ENCODE measurements around the gene EPHA6.

DNA sequence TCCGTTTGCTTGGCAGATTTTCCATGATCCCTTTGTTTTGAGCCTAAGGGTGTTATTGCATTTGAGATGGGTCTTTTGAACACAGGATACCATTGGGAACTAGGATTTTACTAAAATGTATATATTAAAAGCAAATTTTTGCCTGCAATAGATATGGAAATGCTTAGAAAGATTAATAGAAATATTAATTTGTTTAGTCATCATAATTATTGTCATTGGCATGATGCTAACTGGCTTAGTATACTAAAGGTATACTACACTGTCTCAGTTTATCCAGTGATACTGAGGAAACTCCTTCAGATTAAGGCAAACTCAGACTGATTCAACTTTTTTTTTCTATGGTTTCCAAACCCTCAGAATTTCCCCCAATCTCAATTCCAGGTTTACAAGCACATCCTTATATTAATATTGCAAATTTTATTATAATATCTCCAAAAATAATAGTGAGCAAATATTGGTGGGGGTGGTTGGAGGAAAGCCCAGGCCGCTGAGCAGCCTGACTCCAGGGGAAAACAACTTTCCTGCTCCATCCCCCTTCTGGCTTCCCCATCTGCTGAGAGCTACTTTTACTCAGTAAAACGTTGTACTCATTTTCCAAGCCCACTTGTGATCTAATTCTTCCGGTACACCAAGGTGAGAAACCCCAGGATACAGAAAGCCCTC, 291.7 kb downstream of the EPHA6 start:
- TF ChIP-seq POLR2AphosphoS5 (IDR thresholded peaks at IDR 0.05; ENCODE audit: insufficient read depth, low read depth, low read length) (no peak), EZH2 (IDR thresholded peaks at IDR 0.05; ENCODE audit: borderline replicate concordance, low read depth, low read length, severe bottlenecking) (no peak), POLR2A (IDR thresholded peaks at IDR 0.05; ENCODE audit: low read depth, low read length) (no peak), MYC (IDR thresholded peaks at IDR 0.05; ENCODE audit: low read depth, low read length) (no peak)
- TF ChIP-seq, protein P1, sequence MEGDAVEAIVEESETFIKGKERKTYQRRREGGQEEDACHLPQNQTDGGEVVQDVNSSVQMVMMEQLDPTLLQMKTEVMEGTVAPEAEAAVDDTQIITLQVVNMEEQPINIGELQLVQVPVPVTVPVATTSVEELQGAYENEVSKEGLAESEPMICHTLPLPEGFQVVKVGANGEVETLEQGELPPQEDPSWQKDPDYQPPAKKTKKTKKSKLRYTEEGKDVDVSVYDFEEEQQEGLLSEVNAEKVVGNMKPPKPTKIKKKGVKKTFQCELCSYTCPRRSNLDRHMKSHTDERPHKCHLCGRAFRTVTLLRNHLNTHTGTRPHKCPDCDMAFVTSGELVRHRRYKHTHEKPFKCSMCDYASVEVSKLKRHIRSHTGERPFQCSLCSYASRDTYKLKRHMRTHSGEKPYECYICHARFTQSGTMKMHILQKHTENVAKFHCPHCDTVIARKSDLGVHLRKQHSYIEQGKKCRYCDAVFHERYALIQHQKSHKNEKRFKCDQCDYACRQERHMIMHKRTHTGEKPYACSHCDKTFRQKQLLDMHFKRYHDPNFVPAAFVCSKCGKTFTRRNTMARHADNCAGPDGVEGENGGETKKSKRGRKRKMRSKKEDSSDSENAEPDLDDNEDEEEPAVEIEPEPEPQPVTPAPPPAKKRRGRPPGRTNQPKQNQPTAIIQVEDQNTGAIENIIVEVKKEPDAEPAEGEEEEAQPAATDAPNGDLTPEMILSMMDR (IDR thresholded peaks at IDR 0.05; ENCODE audit: extremely low read depth in 1 of 2, insufficient read depth in 1 of 2, low read depth in 1 of 2, low read length in 2 of 2): no peak

All from endothelial cell of umbilical vein (primary cell).